CD4-positive, alpha-beta T cell treated with Interleukin-6 for 4 hours (primary cell): ENCODE results near the gene OR2A25.
"Not testable (repeated sequence)": the region's sequence is repeated elsewhere in the genome, so short reads cannot be mapped to it uniquely, and the experiment has no call there.

ENCODE experiments used
- DNase-seq: peaks from one replicate; pipeline ENCODE4 v3.0.0-alpha.2; 2020; ENCODE audit warnings: mixed read lengths

OR2A25 gene, protein sequence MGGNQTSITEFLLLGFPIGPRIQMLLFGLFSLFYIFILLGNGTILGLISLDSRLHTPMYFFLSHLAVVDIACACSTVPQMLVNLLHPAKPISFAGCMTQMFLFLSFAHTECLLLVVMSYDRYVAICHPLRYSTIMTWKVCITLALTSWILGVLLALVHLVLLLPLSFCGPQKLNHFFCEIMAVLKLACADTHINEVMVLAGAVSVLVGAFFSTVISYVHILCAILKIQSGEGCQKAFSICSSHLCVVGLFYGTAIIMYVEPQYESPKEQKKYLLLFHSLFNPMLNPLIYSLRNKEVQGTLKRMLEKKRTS

DNA sequence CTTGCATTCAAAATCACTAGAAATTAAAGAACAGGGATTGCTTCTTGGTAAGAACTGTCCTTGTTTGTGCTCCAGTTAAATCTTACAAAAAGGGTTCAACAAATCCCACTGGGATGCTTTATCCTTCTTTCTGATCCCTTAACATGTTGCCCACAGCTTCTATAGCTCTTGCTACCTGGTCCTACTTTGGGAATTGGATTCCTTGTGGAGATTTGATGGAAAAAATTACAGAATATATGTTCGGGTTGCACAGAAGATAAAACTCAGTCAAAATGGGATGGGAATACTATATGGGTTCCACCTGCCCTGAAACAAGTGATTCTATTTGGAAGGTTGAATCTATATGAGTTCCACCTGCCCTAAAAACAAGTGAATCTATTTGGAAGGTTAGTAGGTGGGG lies at the start of gene OR2A25:
Gene OR2A25 (plus strand): TSS at position 301 of the 400 bp plus-strand sequence. CDS start 4,409 bp downstream, outside the sequence.
- DNase-seq, result no peak

GRCh38 chr7:144020340-144020739 lies 49.3 kb upstream of the OR2A25 start:
- DNase-seq, result no peak

- DNase-seq, result no peak
Measured at GRCh38 chr7:144022169-144022568, 47.4 kb upstream of the OR2A25 start.

DNA sequence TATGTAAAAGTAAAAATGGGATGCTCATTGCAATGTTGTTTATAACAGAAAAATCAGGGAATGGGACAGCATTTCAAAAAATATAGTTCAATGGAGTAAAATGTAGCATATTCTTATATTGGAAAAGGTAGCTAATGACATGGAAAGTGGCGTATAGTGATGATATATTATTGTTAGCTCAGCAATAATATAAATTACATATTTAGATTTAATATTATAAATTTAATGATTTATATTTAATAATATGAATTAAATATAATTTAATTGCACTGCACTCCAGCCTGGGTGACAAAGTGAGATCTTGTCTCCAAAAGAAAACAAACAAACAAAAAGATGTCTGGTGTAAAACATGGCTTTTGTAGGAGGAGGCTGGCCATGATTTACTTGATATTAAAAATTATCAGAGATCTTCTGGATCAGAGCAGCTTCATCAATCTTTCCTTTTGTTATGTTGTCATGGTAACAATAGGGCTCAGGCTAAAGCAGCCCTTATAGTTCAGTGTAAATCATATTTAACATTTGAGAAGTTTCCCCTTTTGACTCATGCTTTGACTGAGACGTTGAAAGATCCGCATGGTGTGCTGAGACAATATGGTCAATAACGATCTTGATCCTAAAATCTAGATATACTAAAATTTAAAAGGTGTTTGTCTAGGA lies 46.3 kb upstream of the OR2A25 start:
- no peak for DNase-seq

DNA sequence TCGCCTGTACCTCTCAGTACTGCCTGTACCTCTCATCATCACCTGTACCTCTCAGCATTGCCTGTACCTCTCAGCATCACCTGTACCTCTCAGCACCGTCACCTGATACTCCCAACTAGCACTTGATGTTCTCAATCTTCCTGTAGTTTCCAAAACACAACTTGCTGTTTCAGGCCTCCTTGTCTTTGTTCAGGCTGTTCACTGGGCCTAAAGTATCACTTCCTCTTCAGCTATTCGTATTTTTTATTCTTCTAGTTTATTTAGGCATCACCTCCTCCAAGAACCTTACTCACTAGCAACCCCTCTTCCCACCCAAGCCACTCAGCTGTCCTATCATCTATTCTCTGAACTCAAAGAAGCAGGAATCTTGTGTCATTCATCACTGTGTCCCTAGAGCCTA lies 45.4 kb upstream of the OR2A25 start:
- DNase-seq, result no peak

- no peak for DNase-seq
Measured at GRCh38 chr7:144026203-144026883, 43.3 kb upstream of the OR2A25 start.

DNA sequence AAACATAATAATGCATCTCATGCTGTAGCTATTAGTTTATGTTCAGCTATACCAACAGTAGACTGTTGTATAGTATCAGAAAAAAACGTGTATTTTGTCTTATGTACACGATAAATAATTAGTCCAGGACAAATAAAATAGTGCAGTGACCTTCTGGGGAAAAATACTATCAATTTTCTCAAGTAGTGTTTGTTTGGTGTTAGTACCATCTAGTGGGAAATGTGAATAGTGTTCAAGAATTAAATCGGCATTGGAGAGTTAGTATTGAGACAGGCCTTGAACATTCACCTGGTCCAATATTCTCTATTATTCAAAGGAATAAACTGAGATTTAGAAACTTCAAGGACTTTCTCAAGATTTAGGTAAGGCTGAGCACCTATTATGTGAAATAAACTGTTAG lies 42.5 kb upstream of the OR2A25 start:
- no peak for DNase-seq

DNA sequence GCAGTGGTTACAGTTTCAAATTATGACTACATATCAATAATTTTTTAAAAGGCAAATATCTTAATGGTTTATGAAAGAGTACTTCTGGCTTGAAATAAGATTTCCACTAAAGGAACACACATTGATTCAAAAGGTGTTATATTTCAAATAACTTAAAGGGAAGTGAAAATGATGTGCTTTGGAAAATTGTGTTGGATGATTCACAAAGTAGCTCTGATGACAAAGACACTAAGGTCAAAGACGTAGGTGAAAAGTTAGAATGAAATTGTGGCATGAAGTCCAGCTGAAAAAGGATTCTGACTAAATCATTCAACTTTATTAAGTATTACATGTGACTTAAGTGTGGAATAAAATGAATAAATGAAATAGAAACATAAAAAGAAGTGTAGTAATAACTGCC lies 41.6 kb upstream of the OR2A25 start:
- no peak for DNase-seq

GRCh38 chr7:144028547-144028946 lies 41.1 kb upstream of the OR2A25 start:
- DNase-seq, result no peak

DNA sequence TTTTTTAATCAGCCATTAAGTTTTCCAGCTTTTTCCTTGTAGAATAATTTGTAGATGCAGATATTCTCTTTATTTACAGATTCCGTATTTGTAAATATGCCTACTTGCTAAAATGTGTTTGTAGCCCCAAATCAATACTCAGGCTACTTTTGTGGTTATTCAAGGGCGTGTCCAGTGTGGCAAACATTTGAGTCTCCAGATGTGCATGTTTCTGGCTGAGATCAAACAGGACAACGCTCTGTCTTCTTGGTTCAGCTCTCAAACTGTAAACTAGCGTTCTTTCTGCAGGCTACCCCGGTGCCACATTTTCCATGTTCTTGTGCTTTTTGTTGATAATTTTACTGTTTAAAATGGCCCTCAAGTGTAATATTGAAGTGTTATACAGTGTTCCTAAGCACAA lies 37.1 kb upstream of the OR2A25 start:
- no peak for DNase-seq

DNA sequence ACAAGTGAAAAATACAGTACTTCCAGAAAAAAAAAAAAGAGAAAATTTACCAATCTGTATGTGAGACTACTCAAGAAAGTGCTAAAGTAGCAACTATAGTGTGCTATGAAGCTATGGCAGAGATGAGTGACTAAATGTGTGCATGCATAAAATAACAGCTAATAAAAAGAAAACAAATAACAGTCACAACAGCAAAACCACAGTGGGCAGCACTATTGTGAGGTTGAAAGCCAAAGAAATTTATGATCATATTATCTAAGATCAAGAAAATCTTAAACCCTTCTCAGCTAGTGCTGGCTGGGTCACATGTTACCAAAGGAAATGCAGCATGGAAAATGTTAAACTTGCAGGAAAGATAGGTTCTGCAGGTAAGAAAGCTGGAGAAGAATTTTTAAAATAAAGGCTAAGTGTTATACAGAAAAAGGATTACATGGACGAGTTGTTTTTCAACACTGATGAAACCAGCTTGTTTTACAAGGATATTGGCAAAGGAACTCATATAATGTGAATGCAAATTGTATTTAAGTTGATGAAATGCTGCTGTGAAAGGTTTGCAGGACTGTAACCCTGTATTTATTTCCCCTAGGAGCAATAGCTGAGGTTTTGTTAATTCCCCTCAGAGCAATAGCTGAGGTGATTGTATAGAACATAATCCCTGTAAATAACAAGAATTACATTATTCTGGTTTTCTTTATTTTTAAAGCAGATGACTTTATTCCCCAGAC lies 36.5 kb upstream of the OR2A25 start:
- DNase-seq, result no peak

DNA sequence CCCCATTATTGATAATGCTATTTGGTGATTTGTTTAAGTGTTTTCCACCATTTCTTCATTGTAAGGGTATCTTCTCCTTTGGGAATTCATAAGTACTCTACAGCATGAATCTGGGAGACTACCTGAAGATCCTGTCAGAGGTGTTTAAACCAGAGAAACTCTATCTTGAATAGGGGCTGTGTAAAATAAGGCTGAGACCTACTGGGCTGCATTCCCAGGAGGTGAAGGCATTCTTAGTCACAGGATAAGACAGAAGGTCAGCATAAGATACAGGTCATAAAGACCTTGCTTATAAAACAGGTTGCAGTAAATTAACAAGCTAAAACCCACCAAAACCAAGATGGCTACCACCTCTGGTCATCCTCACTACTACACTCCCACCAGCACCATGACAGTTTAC lies 34.2 kb upstream of the OR2A25 start:
- DNase-seq, result no peak

GRCh38 chr7:144036302-144036885 lies 33.2 kb upstream of the OR2A25 start:
- no peak for DNase-seq

- DNase-seq, result no peak
Measured at GRCh38 chr7:144037414-144038035, 32.1 kb upstream of the OR2A25 start.

DNA sequence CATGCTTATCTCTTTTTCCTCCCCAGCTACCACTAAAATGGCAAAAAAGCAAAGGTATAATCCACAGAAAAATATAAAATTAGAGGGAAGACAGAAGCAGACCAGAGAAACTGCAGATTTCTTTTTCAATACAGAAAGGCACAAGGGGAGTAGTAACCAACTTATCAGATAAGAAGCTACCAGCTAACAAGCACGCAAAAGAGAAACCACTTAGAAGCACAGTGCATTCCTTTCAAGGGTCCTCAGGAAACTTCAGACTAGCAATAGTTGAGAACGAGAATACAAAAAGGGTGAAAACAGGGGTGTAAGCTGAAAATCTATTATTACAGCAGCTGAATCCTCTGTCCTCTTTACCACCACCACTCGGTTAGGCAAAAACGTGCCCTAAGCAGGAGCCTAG lies 30.7 kb upstream of the OR2A25 start:
- DNase-seq, result no peak

DNA sequence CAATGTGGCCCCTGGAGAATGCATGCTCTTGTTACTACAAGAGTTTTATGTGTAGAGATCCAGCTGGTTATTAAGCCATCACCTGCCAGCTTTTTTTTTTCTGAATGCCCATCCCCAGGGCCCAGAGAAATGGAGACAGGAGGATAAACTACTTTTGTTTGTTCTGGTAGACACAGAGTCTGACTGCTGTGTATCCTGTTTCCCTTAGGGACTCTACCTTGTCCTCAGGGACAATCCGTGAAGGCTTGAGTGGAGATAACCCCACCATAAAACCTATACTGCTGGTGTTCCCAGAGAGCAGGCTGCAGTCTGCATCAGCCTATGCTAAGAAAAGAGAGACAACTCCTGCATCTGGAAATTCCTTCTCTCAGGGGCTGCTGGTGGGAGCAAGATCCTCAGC lies 21.0 kb upstream of the OR2A25 start, which contains the start of gene OR2A5:
Gene OR2A5 (plus strand): TSS at position 301 of the 400 bp plus-strand sequence. CDS start 1,454 bp downstream, outside the sequence.
- DNase-seq, result no peak

DNA sequence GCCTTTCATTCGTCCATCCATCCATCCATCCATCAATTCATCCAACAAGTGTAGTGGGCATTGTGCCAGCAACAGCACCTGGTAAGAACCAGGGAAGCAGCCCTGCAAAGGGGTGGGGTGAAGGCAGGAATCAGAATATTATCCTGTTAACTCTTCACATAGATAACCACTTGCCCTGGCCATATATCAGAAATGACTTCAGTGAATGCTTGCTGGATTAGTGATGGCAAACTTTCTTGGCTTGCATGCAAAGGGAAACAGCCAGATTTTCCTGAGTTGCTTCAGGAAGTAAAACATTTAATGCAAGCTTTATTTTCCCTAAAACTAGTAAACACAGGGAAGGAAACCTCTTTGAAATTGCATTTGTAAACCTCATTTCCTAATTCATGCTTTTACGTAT lies 20.1 kb upstream of the OR2A25 start:
- no peak for DNase-seq

- no peak for DNase-seq
Measured at GRCh38 chr7:144050093-144050492, 19.5 kb upstream of the OR2A25 start.

DNA sequence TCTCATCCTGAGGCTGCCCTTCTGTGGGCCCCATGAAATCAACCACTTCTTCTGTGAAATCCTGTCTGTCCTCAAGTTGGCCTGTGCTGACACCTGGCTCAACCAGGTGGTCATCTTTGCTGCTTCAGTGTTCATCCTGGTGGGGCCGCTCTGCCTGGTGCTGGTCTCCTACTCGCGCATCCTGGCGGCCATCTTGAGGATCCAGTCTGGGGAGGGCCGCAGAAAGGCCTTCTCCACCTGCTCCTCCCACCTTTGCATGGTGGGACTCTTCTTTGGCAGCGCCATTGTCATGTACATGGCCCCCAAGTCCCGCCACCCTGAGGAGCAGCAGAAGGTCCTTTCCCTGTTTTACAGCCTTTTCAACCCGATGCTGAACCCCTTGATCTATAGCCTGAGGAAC lies 18.7 kb upstream of the OR2A25 start:
- not testable (repeated sequence) for DNase-seq

- no peak for DNase-seq
Measured at GRCh38 chr7:144057954-144058353, 11.7 kb upstream of the OR2A25 start.

- no peak for DNase-seq
Measured at GRCh38 chr7:144063710-144064109, 5.9 kb upstream of the OR2A25 start.

DNA sequence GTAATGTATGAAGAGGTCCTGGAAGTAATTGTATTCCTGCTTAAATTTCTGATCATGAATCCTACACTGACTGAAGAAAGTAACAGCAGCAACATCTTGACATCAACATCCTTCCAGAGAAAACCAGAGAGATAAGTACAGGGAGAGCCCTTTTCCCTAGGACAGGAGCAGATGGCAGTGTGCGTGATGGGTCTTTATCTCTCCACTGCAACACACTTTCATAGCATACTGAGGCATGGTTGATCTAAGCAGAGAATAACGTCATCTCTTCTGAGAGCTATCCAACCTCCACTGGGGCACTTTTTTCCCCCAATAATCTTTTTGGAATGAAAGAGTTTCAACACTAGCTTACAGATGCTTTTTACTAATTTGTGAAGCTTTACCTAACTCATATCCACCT lies 342 bp downstream of the OR2A25 start:
- no peak for DNase-seq
